ENCODE measurements around the gene CD2AP.

Gene CD2AP

DNA sequence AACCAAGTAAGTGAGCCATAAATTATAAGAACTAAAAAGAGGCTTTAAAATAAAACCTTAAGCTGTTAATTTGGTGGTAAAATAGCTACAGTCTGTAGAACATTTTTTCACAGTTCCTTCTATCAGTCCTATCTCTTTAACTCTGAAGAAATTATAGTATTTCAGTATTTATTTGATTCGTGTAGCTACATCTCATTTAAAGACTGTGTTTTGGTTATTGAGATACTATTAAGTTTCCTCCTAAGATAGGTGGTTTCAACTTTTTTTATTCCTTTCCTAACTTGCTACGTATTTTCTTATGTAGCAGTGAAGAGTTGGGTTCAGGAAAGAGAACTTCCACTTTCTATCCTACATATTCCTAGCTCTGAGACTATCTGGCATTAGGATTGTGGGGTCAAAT, 97.2 kb downstream of the CD2AP start:
- no peaks in the 10 kb centered on the region for H3K27me3 ChIP-seq (ENCODE audit: insufficient read depth, poor library complexity, severe bottlenecking)
- H3K27ac ChIP-seq (replicated peaks): no peak overlapping the region
- no peak for DNase-seq (ENCODE audit: low read depth in 1 of 2, low spot score in 1 of 2)
- TF ChIP-seq, protein P1, sequence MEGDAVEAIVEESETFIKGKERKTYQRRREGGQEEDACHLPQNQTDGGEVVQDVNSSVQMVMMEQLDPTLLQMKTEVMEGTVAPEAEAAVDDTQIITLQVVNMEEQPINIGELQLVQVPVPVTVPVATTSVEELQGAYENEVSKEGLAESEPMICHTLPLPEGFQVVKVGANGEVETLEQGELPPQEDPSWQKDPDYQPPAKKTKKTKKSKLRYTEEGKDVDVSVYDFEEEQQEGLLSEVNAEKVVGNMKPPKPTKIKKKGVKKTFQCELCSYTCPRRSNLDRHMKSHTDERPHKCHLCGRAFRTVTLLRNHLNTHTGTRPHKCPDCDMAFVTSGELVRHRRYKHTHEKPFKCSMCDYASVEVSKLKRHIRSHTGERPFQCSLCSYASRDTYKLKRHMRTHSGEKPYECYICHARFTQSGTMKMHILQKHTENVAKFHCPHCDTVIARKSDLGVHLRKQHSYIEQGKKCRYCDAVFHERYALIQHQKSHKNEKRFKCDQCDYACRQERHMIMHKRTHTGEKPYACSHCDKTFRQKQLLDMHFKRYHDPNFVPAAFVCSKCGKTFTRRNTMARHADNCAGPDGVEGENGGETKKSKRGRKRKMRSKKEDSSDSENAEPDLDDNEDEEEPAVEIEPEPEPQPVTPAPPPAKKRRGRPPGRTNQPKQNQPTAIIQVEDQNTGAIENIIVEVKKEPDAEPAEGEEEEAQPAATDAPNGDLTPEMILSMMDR (IDR thresholded peaks at IDR 0.05; ENCODE audit: insufficient read depth, low read length): no peak
- TF ChIP-seq, protein P2, sequence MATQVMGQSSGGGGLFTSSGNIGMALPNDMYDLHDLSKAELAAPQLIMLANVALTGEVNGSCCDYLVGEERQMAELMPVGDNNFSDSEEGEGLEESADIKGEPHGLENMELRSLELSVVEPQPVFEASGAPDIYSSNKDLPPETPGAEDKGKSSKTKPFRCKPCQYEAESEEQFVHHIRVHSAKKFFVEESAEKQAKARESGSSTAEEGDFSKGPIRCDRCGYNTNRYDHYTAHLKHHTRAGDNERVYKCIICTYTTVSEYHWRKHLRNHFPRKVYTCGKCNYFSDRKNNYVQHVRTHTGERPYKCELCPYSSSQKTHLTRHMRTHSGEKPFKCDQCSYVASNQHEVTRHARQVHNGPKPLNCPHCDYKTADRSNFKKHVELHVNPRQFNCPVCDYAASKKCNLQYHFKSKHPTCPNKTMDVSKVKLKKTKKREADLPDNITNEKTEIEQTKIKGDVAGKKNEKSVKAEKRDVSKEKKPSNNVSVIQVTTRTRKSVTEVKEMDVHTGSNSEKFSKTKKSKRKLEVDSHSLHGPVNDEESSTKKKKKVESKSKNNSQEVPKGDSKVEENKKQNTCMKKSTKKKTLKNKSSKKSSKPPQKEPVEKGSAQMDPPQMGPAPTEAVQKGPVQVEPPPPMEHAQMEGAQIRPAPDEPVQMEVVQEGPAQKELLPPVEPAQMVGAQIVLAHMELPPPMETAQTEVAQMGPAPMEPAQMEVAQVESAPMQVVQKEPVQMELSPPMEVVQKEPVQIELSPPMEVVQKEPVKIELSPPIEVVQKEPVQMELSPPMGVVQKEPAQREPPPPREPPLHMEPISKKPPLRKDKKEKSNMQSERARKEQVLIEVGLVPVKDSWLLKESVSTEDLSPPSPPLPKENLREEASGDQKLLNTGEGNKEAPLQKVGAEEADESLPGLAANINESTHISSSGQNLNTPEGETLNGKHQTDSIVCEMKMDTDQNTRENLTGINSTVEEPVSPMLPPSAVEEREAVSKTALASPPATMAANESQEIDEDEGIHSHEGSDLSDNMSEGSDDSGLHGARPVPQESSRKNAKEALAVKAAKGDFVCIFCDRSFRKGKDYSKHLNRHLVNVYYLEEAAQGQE (IDR thresholded peaks at IDR 0.05; ENCODE audit: insufficient replicate concordance, low read depth): no peak
- TF ChIP-seq GABPA (IDR thresholded peaks at IDR 0.05; ENCODE audit: low read depth): no peak
- TF ChIP-seq SPI1 (IDR thresholded peaks at IDR 0.05; ENCODE audit: borderline replicate concordance, low read depth): no peak
- no peak for TF ChIP-seq POLR2AphosphoS5 (IDR thresholded peaks at IDR 0.05; ENCODE audit: low read depth)
- H3K4me3 ChIP-seq (replicated peaks; ENCODE audit: insufficient read depth, low read length): no peak overlapping the region

DNA sequence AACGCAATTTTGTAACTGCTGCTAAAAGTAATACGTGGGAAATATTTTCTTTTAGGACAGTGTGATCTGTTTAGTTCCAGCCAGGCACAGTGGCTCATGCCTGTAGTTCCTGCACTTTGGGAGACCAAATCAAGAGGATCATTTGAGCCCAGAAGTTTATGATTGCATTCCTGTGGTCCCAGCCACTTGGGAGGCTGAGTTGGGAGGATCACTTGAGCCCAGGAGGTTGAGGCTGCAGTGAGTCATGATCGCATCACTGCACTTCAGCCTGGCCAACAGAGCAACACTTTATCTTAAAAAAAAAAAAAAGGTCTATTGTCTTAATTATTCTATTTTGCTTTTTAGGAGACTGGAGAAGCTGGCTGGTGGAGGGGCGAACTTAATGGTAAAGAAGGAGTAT, 101.5 kb downstream of the CD2AP start:
- Histone ChIP-seq H3K4me3 (replicated peaks; ENCODE audit: insufficient read depth, low read length) (no peak overlapping the region), H3K27ac (replicated peaks) (no peak overlapping the region), H3K27me3 (ENCODE audit: insufficient read depth, poor library complexity, severe bottlenecking) (no peaks in the 10 kb centered on the region)
- TF ChIP-seq, protein P1 (IDR thresholded peaks at IDR 0.05; ENCODE audit: insufficient read depth, low read length): no peak
- TF ChIP-seq POLR2AphosphoS5 (IDR thresholded peaks at IDR 0.05; ENCODE audit: low read depth) (no peak), SPI1 (IDR thresholded peaks at IDR 0.05; ENCODE audit: borderline replicate concordance, low read depth) (no peak), GABPA (IDR thresholded peaks at IDR 0.05; ENCODE audit: low read depth) (no peak)
- TF ChIP-seq, protein P2 (IDR thresholded peaks at IDR 0.05; ENCODE audit: insufficient replicate concordance, low read depth): no peak
- DNase-seq (ENCODE audit: low read depth in 1 of 2, low spot score in 1 of 2): no peak

DNA sequence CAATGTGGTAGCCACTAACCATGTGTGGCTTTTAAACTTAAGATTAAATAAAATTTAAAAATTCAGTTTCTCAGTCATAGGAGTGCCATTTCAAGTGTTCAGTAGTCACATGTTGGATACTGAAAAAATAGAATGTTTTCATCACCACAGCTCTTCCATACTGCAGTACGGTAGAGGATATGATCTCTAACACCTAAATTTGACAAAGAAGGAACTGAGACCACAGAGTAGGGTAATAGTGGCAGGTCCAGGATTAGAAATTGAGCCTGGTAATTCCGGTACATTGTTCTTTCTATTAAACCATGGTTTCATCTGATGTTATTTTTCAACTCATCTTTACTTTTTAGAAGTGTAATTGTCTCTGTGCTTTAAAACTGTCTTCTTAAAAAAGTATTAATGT, 104.0 kb downstream of the CD2AP start:
- DNase-seq (ENCODE audit: low read depth in 1 of 2, low spot score in 1 of 2): no peak
- TF ChIP-seq SPI1 (IDR thresholded peaks at IDR 0.05; ENCODE audit: borderline replicate concordance, low read depth) (no peak), POLR2AphosphoS5 (IDR thresholded peaks at IDR 0.05; ENCODE audit: low read depth) (no peak), GABPA (IDR thresholded peaks at IDR 0.05; ENCODE audit: low read depth) (no peak)
- TF ChIP-seq, protein P1 (IDR thresholded peaks at IDR 0.05; ENCODE audit: insufficient read depth, low read length): no peak
- TF ChIP-seq, protein P2 (IDR thresholded peaks at IDR 0.05; ENCODE audit: insufficient replicate concordance, low read depth): no peak
- no peak overlapping the region for H3K27ac ChIP-seq (replicated peaks)
- H3K27me3 ChIP-seq (ENCODE audit: insufficient read depth, poor library complexity, severe bottlenecking): no peaks in the 10 kb centered on the region
- H3K4me3 ChIP-seq (replicated peaks; ENCODE audit: insufficient read depth, low read length): no peak overlapping the region

Measured in HL-60 (cell line).